Liver (tissue), 9 donors: ENCODE data around the gene NR0B2. TPM values are rescaled to one million over a fixed set of nuclear protein-coding genes. Genes with fewer than 3 reads are reported as not detected.

ENCODE experiments used
- DNase-seq: peaks from one replicate; pipeline ENCODE4 v3.0.0-alpha.2; 2017; ENCODE audit warnings: low spot score
- H3K27ac ChIP-seq, 2 donors: one replicate each; pipeline ENCODE4 v1.7.0; 2013; ENCODE audit warnings: inconsistent platforms in 2 of 2, low read length in 2 of 2, control low read depth in 1 of 2, low read depth in 1 of 2, mild to moderate bottlenecking in 1 of 2
- H3K27me3 ChIP-seq, 4 donors: one replicate each; pipeline versions ENCODE4 v1.6.1 to v1.7.0; 2013; ENCODE audit warnings: low read length in 3 of 4, inconsistent platforms in 1 of 4, mild to moderate bottlenecking in 1 of 4, moderate library complexity in 1 of 4; ENCODE audit not compliant: control insufficient read depth in 4 of 4, insufficient read depth in 4 of 4
- H3K36me3 ChIP-seq, 4 donors: one replicate each; pipeline versions ENCODE4 v1.6.1 to v1.7.0; 2013; ENCODE audit warnings: low read length in 3 of 4, mild to moderate bottlenecking in 3 of 4, low read depth in 1 of 4, moderate library complexity in 1 of 4; ENCODE audit not compliant: control insufficient read depth in 4 of 4, insufficient read depth in 3 of 4
- H3K4me1 ChIP-seq, 4 donors: one replicate each; pipeline versions ENCODE4 v1.6.1 to v1.7.0; 2013; ENCODE audit warnings: low read length in 3 of 4, mild to moderate bottlenecking in 3 of 4, moderate library complexity in 1 of 4; ENCODE audit not compliant: control insufficient read depth in 4 of 4, insufficient read depth in 4 of 4
- H3K4me3 ChIP-seq, 3 donors: one replicate each; pipeline versions ENCODE4 v1.6.1 to v1.7.0; 2013; ENCODE audit warnings: low read length in 3 of 3, control low read depth in 1 of 3, low read depth in 1 of 3, mild to moderate bottlenecking in 1 of 3
- H3K9ac ChIP-seq, 2 donors: one replicate each; pipeline ENCODE4 v1.7.0; 2013; ENCODE audit warnings: low read length in 2 of 2, mild to moderate bottlenecking in 2 of 2, moderate library complexity in 2 of 2, control low read depth in 1 of 2, low read depth in 1 of 2
- H3K9me3 ChIP-seq, 4 donors: one replicate each; pipeline versions ENCODE4 v1.6.1 to v1.7.0; 2013; ENCODE audit warnings: low read length in 3 of 4; ENCODE audit not compliant: control insufficient read depth in 4 of 4
- ATF3 ChIP-seq: IDR thresholded peaks from 2 replicates; pipeline ENCODE4 v1.6.1; 2016; ENCODE audit warnings: antibody characterized with exemption
- CTCF ChIP-seq: fragments of 150-350 bp; IDR thresholded peaks from 2 replicates; pipeline ENCODE4 v1.5.1; 2017; ENCODE audit warnings: improper control_type of control experiment, low read depth, low read length; ENCODE audit not compliant: missing input control
- EGR1 ChIP-seq, 2 donors: IDR thresholded peaks; 2 replicates each; pipeline ENCODE4 v1.6.1; 2016 to 2018; ENCODE audit warnings: antibody characterized with exemption in 2 of 2, low read depth in 2 of 2
- FOXA1 ChIP-seq: IDR thresholded peaks from 2 replicates; pipeline ENCODE4 v1.6.1; 2016; ENCODE audit warnings: antibody characterized with exemption
- FOXA2 ChIP-seq: IDR thresholded peaks from 2 replicates; pipeline ENCODE4 v1.6.1; 2016; ENCODE audit warnings: antibody characterized with exemption
- GABPA ChIP-seq, 2 donors: IDR thresholded peaks in 1 of 2; conservative IDR thresholded peaks in 1 of 2; 2 replicates each; pipeline ENCODE4 v1.6.1; 2016; ENCODE audit warnings: antibody characterized with exemption in 2 of 2, mild to moderate bottlenecking in 1 of 2, moderate library complexity in 1 of 2
- HNF4A ChIP-seq, 2 donors: conservative IDR thresholded peaks; 2 replicates each; pipeline ENCODE4 v1.6.1; 2016; ENCODE audit warnings: antibody characterized with exemption in 2 of 2, mild to moderate bottlenecking in 2 of 2
- HNF4G ChIP-seq: IDR thresholded peaks from 2 replicates; pipeline ENCODE4 v1.6.1; 2016; ENCODE audit warnings: antibody characterized with exemption
- JUND ChIP-seq, 2 donors: IDR thresholded peaks; 2 replicates each; pipeline ENCODE4 v1.6.1; 2016; ENCODE audit warnings: antibody characterized with exemption in 2 of 2
- MAX ChIP-seq: IDR thresholded peaks from 2 replicates; pipeline ENCODE4 v1.6.1; 2016; ENCODE audit warnings: antibody characterized with exemption
- NR2F2 ChIP-seq: IDR thresholded peaks from 2 replicates; pipeline ENCODE4 v1.6.1; 2016; ENCODE audit warnings: antibody characterized with exemption
- RAD21 ChIP-seq, 2 donors: IDR thresholded peaks; 2 replicates each; pipeline ENCODE4 v1.6.1; 2016; ENCODE audit warnings: antibody characterized with exemption in 2 of 2, mild to moderate bottlenecking in 2 of 2
- REST ChIP-seq: IDR thresholded peaks from 2 replicates; pipeline ENCODE4 v1.6.1; 2016; ENCODE audit warnings: antibody characterized with exemption, mild to moderate bottlenecking
- RXRA ChIP-seq, 2 donors: IDR thresholded peaks; 2 replicates each; pipeline ENCODE4 v1.6.1; 2017 to 2018; ENCODE audit warnings: antibody characterized with exemption in 2 of 2, mild to moderate bottlenecking in 1 of 2
- SP1 ChIP-seq: IDR thresholded peaks from 2 replicates; pipeline ENCODE4 v1.6.1; 2018; ENCODE audit warnings: antibody characterized with exemption, mild to moderate bottlenecking
- TAF1 ChIP-seq: conservative IDR thresholded peaks from 2 replicates; pipeline ENCODE4 v1.6.1; 2016; ENCODE audit warnings: antibody characterized with exemption, mild to moderate bottlenecking
- YY1 ChIP-seq: IDR thresholded peaks from 2 replicates; pipeline ENCODE4 v1.6.1; 2016; ENCODE audit warnings: antibody characterized with exemption, mild to moderate bottlenecking
- ZBTB33 ChIP-seq: IDR thresholded peaks from 2 replicates; pipeline ENCODE4 v1.6.1; 2016; ENCODE audit warnings: antibody characterized with exemption
- WGBS: extraction: QIAGEN DNeasy Blood & Tissue Kit; methylation state at CpG from one replicate; pipeline ENCODE4 v1.1.7; 2013; 5-methylcytosine and 5-hydroxymethylcytosine counted together
- polyA plus RNA-seq, 2 donors: library from polyadenylated mRNA; stranded (reverse) in 1 of 2; unstranded in 1 of 2; fragments of 200-250 nt in 1 of 2; fragments of >200 nt in 1 of 2; fragmentation: Nextera tagmentation in 1 of 2; extraction: Ambion mirVana in 1 of 2; gene quantifications; one replicate each; pipeline versions ENCODE4 v1.2.1 to v1.2.3, GENCODE V29; 2013 to 2015
- total RNA-seq, 2 donors: library from RNA; depleted of rRNA; stranded (reverse); fragments of >200 nt; gene quantifications; one replicate each; pipeline ENCODE4 v1.2.3, GENCODE V29; 2014
- donor health status: healthy.
- donor health status: healthy.
- donor health status: healthy.
- donor health status: healthy.
- donor health status: healthy.

The NR0B2 gene
- total and polyA plus RNA-seq, 4 donors, result 15.7 to 166 (median 40.6) TPM

- Histone ChIP-seq H3K27ac (peak overlapping the region; percentile 89 to 90), H3K27me3 (no peaks in the 10 kb centered on the region), H3K4me3 (peak overlapping the region; percentile 13 to 41 (median 25)), H3K9me3 (no peaks in the 10 kb centered on the region), H3K9ac (peak overlapping the region; percentile 60 to 81), H3K4me1 (peaks cover 4 to 21% (median 14%) of the 10 kb centered on the region in 4 donors), H3K36me3 (peaks cover 1 to 9% (median 7%) of the 10 kb centered on the region in 4 donors)
- 15% methylated on average over 7 of the region's 7 CpGs for WGBS
- no peak for TF ChIP-seq JUND (IDR thresholded peaks at IDR 0.05)
- no peak for DNase-seq
Measured at GRCh38 chr1:26921126-26921539, 7.4 kb upstream of the NR0B2 start.

GRCh38 chr1:26915204-26915842, 1.5 kb upstream of the NR0B2 start:
- 25% methylated on average over 5 of the region's 5 CpGs for WGBS
- Histone ChIP-seq H3K4me1 (peaks cover 3 to 44% (median 30%) of the 10 kb centered on the region in 4 donors), H3K9ac (no peak overlapping the region), H3K36me3 (peaks cover 0 to 6% (median 0%) of the 10 kb centered on the region in 4 donors), H3K27me3 (no peaks in the 10 kb centered on the region), H3K27ac (peak overlapping the region; percentile 72 to 88), H3K4me3 (no peak overlapping the region), H3K9me3 (no peaks in the 10 kb centered on the region)
- no peak for DNase-seq
- TF ChIP-seq HNF4G, result peak; percentile 80
- no peak for TF ChIP-seq NR2F2
- TF ChIP-seq FOXA1, result peak; percentile 9
- peak; percentile 69 for TF ChIP-seq MAX
- peak; percentile 8 to 59 for TF ChIP-seq RAD21 (IDR thresholded peaks at IDR 0.05)
- peak; percentile 91 for TF ChIP-seq SP1
- TF ChIP-seq RXRA (IDR thresholded peaks at IDR 0.05), result peak; percentile 91
- TF ChIP-seq YY1, result peak; percentile 65
- TF ChIP-seq CTCF, result no peak
- no peak for TF ChIP-seq EGR1 (IDR thresholded peaks at IDR 0.05; ENCODE audit: low read depth in 2 of 2)
- TF ChIP-seq HNF4A (conservative IDR thresholded peaks at IDR 0.05), result peak; percentile 88 to 89
- peak; percentile 48 to 75 for TF ChIP-seq JUND (IDR thresholded peaks at IDR 0.05)
- TF ChIP-seq GABPA (IDR thresholded peaks at IDR 0.05 in 1 of 2, conservative IDR thresholded peaks at IDR 0.05 in 1 of 2), result no peak
- no peak for TF ChIP-seq TAF1
- TF ChIP-seq ATF3, result peak; percentile 64
- peak; percentile 49 for TF ChIP-seq REST
- TF ChIP-seq ZBTB33, result peak; percentile 23
- TF ChIP-seq FOXA2, result peak; percentile 33
